Amniotic stem cell (primary cell): ENCODE measurements around the gene NSUN2.
"Not testable (repeated sequence)": the region's sequence is repeated elsewhere in the genome, so short reads cannot be mapped to it uniquely, and the experiment has no call there.

Experiments used
- DNase-seq: peaks from one replicate; lab custom pipeline; 2025; lab: John Stamatoyannopoulos, UW

NSUN2 gene

DNA sequence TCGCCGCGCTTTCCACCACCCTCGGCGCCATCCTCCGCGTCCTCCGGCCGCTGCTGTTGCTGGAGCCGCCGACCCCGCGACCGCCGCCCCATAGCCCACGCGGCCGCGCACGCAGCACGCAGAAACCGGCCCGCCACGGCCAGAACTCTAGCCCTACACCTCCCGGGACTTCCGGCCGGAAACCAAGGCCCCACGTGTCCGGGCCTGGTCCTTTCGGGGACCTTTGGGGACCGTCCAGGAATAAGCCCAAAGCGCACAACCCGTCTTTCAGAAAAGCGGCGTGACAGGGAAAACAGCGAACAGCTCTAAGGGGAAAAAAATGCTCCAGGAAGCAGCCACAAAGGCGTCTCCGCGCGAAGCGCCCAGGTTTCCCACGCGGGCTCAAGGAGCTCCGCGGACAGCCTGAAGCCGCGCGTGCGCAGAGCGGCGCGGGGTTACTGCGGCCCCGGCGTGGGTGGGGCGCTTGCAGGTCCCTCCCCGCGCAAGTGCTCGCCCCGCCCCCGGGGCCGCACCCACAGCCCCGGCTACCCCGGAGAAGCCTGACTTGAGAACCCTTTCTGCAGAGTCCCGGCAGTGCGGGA lies at the start of gene NSUN2, which contains the start of gene SRD5A1:
Gene NSUN2, minus strand, starts transcription at position 157 of the 581 bp plus-strand sequence. Its CDS starts 65 bp downstream, at position 92.
Gene SRD5A1, plus strand, starts transcription at position 553 of the 581 bp plus-strand sequence. CDS start 137 bp downstream, outside the sequence.
- DNase-seq, result peak; percentile 78

DNA sequence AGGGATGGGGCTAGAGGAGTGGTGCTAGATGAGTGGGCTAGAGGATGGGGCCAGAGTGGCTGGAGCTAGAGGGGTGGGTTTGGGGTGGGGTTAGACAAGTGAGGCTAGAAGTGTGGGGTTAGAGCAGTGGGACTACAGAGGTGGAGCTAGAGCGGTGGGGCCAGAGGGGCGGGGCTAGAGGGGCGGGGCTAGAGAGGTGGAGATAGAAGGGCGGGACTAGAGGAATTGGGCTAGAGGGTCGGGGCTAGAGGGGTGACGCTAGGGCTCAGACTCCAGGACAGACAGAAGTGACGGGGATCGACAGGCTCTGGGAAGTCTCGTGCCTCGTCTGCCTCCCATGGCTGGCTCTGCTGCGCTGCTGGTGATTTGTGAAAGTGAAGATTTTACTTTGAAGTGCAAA lies 49.4 kb upstream of the NSUN2 start:
- DNase-seq, result no peak

- DNase-seq, result no peak
These were observed 48.8 kb upstream of the NSUN2 start for GRCh38 chr5:6681682-6682081.

GRCh38 chr5:6680922-6681321 lies 48.1 kb upstream of the NSUN2 start:
- no peak for DNase-seq

DNA sequence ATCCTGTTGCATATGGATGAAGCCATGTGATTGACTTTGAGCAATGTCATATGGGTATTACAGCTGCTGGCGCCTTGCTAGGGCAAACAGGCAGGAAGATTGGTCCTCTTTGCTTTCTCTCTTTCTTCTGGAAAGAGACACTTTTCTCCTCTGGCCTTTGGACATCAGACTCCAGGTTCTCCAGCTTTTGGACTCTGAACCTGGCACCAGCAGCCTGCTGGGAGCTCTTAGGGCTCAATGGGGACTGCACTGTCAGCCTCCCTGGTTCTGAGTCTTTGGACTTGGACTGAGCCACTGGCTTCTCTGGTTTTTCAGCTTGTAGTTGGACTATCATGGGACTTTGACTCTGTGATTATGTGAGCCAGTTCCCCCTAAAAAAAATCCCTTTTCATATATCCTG lies 45.5 kb upstream of the NSUN2 start:
- no peak for DNase-seq

DNA sequence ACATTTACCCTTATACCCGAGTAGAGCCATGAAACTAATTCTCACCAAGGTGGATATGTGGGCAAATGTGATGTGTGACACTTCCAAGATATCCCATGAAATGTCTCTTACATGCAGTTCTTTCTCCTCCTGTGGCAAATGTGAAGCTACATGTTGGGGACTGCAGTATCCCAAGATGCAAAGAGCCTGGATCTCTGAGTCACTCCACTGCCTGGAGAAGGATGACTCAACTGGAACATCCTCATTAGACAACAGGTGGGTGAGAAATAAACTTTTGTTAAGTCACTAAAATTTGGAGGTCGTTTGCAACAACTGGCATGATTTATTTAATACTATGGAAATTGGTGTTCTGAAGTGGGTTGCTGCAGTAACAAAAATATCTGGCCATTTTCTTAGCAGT lies 43.9 kb upstream of the NSUN2 start:
- no peak for DNase-seq

DNA sequence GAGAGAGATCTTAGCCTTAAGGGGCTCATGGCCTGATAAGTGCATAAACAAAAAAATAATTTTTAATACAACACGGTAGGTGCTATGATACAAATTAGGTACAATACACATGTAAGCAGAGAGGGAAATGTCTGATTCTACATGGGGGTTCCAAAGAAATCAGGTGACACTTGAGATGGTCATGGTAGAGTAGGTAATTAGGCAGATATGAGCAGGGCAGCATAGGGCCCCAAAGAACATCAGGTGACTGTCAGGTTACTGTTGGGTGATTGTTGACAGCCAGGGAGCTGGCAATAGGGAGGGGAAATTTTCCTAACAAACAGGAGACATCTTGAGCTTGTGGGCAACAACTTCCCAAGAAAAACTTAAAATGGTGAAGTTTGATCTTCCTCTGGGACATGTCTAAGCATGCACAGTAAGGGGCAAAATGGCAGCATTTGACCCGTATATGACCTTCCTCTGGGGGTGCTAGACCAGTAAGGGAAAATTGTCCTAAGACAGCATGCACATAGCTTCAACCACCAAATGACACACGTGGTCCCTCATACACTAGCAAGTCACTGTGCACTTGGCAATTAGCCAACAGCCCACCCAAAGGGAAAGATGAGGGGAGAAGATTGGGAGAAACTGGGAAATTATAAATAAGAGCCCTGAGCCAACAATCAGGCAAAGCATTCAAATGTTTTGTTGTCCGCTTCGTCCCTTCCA lies 43.1 kb upstream of the NSUN2 start:
- no peak for DNase-seq

DNA sequence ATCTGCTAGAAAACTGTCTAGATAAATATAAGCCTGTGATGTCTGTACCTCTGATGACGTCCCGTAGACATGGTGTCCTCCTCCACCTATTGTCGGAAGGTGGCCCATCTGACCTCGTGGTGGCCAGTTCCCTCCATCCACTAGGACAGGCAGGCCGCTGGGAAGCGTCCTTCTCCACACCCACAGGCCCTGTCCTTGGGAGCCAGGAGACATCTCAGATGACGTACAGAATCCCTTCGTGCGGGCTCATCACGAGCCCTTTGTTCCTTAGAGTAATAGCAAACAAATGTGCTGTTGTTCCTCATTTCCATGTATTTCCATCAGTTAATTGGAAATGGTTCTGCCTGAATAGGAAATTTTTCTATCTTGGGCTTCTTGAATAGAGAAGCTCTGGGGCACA lies 42.0 kb upstream of the NSUN2 start:
- DNase-seq, result no peak

DNA sequence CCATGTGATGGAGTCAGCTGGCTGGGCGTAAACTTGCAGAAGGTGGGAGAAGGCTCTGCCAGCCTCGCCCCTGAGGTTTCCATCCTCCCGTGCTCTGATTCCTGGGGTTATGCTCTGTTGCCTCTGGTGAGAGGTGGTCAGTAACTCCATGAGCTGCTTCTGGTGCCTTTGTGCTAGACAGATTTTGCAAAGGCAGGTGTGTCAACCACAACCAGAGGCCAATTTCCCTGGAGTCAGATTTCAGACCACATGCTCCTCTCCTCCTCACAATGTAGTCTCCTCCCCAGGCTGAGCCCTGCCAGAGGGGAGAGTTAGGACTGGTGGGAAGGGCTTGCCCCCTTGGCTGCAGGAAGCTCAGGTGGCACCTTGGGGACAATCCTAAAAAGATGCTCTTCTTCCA lies 41.6 kb upstream of the NSUN2 start:
- DNase-seq, result no peak

GRCh38 chr5:6673963-6674362 lies 41.1 kb upstream of the NSUN2 start:
- no peak for DNase-seq

DNA sequence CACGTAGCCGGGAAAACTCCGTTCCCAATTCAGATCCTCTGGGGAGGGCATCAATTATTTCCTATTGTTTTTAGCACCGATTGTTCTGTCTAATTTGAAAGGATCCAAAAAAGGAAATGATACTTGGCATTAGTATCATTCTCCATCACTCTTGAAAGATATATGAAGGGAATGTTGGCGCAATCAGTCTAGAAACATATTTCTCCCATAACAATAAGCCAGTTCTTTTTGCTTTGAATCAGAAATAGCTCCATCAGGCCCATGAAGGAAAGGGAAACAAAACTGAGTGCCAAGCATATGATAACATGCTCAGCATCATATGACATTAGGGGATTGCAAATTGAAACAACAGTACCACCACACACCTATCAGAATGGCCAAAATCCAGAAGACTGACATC lies 40.2 kb upstream of the NSUN2 start:
- DNase-seq, result no peak

- DNase-seq, result not testable (repeated sequence)
These were observed 35.9 kb upstream of the NSUN2 start for GRCh38 chr5:6668717-6669116.

DNA sequence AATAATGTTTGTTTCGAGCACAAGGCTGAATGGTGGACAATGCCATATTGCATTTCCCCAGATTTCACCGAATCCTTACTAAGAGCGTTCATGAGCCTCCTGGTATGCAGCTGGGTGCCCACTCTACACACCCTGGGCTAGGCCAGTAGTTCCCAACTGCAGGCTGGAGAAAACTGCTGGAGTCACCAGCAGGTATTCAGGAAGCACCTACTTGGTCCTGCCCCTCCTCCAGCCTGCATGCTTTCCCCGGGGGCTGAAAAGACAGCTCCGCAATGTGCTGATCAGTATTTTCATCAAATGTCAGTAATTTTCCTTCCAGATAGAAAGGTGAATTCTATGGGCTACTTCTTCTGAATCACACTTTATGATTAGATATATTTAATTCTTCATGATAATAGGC lies 34.8 kb upstream of the NSUN2 start:
- DNase-seq, result no peak

DNA sequence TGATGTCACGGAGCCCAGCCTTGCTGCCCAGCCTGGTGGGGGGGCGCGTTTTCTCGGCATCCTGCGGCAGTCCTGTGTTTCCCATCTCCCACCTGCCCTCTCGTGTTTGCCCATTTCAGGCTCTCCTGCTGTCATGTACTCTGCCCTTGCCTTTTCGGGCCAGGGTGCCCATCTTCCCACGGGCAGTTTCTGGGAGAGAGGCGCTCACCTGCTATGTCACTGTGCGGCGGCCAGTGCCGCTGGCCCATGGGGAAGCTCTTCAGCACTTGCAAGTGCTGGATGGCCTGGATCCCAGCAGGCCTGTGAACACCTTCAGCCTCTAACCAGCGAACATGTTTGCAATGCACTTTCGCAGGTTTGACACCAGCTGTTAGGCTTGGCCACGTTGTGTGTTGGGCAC lies 33.9 kb upstream of the NSUN2 start:
- no peak for DNase-seq

DNA sequence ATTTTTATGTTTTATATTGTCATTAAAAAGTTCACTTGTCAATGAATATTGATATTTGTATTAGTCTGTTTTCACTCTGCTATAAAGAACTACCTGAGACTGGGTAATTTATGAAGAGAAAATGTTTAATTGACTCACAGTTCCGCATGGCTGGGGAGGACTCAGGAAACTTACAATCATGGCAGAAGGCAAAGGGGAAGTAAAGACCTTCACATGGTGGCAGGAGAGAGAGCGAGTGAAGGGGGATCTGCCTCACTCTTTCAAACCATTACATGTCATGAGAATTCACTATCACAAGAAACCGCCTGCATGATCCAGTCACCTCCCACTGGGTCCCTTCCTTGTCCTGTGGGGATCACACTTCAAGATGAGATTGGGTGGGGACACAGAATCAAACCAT lies 27.8 kb upstream of the NSUN2 start:
- no peak for DNase-seq

GRCh38 chr5:6659941-6660684 lies 27.3 kb upstream of the NSUN2 start:
- no peak for DNase-seq

GRCh38 chr5:6656680-6657079 lies 23.8 kb upstream of the NSUN2 start:
- no peak for DNase-seq

DNA sequence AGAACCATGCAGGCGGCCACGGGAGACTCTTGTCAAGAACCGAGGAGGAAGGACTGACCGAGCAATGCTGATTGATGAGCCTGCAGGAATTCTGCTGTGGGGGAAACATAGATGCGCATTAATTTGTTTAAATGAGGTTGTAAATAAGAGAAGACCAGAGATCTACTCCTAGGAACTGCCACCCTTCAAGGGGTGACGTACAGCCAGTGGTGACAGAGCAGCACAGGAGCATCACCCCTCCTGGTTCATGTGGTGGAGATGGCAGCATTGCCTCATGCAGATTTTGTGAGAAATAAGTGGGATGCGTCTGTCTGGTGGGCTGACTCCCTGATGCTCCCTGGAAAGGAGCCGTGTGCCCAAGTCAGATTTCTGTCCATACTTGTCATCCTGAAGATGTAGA lies 22.6 kb upstream of the NSUN2 start:
- no peak for DNase-seq

GRCh38 chr5:6652025-6652424 lies 19.2 kb upstream of the NSUN2 start:
- no peak for DNase-seq

DNA sequence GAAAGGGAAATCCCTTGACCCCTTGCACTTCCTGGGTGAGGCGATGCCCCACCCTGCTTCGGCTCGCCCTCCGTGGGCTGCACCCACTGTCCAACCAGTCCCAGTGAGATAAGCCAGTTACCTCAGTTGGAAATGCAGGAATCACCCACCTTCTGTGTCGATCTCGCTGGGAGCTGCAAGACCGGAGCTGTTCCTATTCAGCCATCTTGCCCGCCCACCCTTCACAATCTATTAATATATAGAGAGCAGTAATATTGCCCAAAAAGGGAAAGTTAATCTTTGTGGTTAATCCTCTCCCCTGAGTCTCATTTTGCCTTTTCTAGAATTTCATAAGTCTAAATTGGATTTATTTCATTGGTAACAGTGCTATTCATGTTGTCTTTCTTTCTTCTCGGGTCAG lies 16.8 kb upstream of the NSUN2 start:
- DNase-seq, result no peak

DNA sequence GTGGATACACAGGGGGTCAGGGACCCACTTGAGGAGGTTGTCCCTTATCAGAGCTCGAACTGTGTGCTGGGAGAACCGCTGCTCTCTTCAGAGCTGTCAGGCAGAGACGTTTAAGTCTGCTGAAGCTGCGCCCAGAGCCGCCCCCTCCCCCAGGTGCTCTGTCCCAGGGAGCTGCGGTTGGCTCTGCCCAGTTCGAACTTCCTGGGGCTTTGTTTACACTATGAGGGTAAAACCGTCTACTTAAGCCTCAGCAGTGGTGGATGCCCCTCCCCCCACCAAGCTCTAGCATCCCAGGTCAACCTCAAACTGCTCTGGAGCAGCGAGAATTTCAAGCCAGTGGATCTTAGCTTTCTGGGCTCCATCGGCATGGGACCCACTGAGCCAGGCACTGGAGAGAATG lies 16.3 kb upstream of the NSUN2 start:
- DNase-seq, result no peak

DNA sequence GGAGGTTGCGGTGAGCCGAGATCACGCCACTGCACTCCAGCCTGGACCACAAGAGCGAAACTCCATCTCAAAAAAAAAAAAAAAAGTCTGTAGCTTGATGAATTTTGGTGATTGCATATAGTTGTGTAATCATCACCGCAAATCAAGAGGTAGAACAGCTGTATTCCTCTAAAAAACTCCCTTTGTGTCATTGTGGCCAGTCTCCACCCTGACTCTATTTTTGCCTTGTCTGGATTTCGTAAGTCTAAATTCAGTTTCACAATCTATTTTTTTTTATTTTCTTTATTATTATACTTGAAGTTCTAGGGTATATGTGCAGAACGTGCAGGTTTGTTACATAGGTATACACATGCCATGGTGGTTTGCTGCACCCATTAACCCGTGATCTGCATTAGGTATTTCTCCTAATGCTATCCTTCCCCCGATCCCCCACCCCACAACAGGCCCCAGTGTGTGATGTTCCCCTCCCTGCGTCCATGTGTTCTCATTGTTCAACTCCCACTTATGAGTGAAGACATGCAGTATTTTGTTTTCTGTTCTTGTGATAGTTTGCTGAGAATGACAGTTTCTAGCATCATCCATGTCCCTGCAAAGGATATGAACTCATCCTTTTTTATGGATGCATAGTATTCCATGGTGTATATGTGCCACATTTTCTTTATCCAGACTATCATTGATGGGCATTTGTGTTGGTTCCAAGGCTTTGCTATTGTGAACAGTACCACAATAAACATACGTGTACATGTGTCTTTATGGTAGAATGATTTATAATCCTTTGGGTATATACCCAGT lies 12.9 kb upstream of the NSUN2 start:
- not testable (repeated sequence) for DNase-seq
